NCI-H446 (cell line): ENCODE results near the gene RFTN1.

Experiments used
- DNase-seq, 2 experiments: peaks; one replicate each; lab custom pipeline; 2025; lab: John Stamatoyannopoulos, UW

The RFTN1 gene

DNA sequence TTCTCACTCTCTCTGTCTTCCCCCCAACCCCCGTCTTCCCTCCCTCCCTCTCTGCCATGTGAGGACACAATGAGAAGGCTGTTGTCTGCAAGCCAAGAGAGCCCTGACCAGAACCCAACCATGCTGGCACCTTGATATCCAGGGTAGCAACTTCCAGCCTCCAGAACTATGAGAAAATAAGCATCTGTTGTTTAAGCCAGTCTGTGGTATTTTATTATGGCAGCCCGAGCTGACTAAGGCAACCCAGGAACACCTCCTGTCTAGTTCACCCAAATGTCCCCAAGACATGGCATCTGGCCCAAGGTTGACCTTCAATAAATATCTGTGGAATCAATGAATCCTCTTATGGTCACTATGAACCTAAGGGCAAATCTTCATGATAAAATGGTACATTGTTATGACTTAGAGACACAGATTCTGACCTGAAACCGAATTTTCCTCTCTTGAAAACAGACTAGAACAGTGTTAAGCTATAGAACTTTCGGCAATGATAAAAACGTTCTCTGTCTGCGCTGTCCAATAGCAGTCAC is 26.5 kb downstream of the RFTN1 start:
- DNase-seq = no peak

DNA sequence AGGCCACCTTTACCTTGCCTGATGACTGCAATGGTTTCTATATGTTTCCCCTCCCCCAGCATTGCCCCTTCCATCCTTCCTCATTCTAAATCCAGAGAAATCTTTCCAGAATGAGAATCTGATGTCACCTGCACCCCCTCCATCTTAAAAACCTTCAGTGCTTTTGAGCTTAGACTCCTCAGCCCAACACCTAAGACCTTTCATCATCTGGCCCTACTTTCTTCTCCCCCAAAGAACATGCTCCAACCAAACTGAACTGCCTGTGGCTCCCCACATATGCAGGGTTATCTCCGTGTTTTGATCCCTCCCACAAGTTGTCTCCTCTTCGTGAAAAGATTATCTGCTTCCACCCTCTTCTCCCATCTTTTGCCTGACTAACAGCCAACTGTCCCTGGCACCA is 27.3 kb downstream of the RFTN1 start:
- DNase-seq = no peak

DNA sequence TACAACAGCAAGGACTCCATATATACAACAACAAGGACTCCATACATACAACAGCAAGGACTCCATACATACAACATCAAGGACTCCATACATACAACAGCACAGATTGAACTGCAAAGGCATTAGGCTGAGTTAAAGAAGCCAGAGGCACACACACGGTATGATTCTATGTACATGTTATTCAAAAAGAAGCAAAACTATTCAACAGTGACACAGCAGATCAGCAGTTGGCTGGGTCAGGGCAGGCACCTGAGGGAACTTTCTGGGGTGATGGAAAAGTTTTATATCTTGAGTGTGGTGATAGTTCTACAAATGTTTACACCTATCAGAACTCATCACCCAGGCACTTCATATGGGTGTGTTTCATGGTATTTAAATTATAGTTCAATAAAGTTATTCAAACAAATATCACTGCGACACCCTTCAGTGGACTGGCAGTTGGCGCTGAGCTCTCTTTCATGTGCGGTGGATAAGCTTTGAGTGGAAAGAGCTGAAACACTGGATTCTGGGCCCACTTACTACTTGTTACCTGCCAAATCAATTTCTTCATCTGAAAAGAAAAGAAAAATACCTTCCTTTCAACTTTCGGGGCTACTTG is 28.0 kb downstream of the RFTN1 start:
- DNase-seq = no peak

DNA sequence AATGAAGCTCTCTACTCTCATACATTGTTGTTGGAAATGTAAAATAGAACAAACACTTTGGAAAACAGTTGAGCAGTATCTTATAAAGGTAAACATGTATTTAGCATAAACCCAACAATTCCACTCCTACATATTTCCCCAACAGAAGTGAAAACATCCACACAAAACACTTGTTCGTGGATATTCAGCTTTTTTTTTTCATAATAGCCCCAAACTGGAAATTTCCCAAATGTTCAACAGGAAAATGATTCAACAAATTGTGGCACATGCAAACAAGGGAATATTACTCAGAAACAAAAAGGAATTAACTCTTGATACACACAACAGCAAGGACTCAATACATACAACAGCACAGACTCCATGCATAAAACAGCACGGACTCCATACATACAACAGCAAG is 28.5 kb downstream of the RFTN1 start:
- no peak for DNase-seq

DNA sequence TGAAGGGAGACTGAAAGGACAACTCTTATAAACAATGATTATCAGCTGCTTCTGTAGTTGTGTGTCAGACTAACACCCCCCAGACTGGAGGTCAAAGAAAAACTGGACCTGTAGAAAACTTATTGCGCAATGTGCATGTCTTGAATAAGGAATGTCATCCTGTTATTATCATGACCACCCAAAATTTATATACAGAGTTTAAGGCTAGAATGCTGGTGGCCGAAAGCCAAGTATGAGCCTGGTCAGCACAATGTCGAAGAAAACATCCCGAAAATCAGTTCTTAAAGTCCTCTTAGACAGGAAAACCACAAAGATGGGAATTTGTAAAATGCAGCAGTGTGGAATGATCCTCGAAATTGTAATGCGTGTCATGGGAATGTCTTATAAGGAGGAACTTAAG is 29.3 kb downstream of the RFTN1 start:
- DNase-seq = no peak

DNA sequence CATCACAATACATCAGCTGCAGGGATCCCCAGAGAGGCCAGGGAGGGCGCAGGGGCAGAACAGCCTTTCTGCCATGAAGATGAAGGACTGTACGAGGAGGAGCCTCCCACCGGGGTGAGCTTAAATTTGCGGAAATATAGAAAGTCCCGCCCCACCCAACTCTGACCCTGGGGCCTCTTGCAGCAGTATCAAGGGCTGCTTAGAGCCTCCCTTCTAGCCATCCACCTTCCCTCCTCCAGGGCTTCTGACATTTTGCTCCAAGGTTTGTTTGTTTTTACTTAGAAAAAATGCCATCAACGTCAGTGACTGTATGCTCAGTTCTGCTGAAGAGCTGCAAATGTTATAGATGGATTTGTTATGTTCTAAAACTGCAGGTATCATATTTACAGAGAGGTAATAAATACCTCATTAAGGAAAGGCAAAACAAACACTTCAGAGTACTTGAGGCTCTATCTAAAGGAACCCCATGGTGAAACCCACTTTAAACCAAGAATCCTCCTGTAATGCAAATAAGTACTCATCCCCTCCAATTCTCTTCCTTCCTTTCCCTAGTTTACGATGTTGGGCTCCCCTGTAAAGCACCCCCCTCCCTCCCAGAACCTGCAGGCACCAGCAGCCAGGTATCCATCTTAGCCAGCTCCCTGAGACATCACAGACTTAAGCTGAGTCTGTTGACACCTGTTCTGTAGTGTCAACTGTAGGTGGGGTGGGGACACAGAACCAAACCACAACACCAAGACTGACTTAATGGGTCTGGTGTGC is 30.5 kb downstream of the RFTN1 start:
- no peak for DNase-seq

DNA sequence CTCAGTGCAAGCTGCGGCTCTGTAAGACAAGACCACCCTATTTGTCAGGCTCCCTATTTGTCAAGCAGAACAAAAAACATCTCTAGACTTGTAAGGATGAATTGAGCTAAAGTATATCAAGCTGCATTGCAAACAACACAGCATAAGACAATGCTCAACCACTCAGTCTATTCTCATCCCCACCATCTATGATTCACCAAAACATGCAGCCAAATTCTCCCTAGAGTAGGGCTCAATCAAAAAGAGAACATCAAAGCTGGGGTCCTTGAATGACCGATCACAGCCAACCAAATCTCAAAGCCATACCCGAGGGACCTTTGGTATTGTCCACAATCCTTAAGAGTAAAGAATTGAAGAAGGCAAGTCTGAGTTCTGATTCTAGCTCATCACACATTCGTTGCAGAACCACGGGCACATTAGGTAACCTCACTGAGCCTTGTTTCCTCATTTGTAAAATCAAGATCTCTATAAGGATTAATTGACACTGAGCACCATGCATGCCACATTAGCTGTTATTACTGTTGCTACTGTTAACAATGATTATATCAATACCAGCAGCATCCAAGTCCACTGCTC is 31.2 kb downstream of the RFTN1 start:
- no peak for DNase-seq

DNA sequence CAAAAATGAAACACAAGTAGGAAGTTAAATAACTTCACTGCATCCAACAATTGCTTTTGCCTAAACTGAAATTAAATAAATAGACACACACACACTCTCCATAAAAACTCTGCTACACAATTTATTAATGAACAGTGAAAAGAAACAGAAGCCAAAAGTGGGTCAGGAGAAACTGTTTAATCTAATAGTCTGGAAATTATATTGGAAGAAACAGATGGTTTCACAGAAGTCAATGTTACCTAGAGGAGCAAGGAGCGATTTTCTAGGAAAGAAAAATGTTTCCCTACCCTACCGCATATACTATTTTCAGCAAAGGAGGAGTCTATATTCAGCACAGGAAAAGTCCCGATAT is 32.0 kb downstream of the RFTN1 start:
- no peak for DNase-seq

DNA sequence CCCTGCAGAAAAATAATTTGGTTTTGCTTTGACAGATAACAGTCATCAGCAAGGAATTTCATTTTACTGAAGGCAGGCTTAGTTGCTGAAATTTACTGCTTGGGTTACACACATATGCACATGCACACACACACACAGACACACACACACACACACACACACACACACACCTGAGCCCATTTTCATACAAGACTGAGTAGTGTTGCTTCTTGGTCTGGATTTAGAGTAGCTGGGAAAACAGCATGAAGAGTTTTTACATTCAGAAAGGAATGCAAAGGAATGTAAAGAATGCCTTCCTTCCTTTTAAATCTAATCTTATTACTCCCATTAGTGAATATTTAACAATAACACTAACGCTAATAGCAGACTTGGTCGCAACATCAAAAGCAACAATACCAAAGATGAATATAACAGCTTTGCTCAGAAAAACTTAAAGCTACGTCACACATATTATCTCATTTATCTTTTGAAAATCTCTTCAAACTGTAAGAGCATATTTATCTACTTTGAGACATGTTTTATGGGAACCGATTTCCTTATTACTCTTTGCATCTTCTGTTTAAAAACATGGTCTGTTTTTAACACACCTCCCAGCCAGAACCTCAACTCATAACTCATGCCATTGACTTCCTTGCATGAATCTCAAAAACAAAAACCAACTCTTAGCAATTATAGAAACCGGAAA is 32.5 kb downstream of the RFTN1 start:
- no peak for DNase-seq

DNA sequence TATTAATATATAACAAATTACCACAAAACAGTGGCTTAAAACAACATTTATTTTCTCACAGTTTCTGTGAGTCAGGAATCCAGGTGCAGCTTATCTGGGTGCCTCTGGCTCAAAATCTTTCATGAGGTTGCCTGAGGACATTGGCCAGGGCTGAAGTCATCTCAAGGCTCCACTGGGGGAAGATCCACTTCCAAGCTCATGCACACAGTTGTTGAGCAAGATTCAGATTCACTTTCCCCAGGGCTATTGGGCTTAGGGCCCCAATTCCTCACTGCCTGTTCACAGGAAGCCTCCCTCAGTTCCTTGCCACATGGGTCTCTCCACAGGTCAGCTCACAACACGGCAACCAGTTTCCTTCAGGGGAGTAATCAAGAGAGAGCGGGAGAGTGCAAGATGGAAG is 35.0 kb downstream of the RFTN1 start:
- no peak for DNase-seq

DNA sequence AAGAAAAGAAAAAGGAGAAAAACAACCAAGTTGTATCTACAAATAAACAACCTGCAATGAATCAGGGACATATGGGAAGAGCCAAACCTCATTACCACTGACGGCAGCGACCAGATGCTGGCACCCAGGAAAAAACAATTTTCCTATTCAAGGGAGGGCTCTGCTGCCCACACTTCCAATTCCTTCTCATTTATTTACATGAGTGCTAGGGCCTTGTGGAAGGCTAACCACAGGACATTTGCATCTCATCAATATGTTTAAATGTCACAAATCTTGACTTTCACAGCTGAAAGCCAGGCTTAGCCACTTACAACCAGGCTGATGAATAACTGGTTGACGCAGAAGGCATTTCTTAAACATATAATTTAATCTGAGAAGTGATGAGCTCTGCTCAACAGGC is 36.0 kb downstream of the RFTN1 start:
- DNase-seq = no peak

DNA sequence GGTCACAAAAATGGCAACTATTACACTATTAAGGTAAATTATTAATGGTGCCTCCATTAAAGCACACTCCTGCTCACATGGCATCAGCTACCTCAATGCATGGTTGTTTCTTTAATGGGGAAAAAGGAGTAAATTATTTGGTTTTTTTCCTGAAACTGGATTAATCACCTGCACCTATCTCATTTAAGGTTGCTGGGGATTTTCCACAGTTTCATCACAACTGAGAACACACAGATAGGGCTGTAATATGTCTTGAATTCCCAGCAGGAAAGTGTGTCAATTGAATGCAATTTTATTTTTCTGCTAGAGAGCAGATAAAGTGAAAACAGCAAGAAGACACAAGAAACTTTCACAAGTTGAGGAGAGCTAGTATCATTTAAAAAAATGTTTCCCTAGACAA is 36.4 kb downstream of the RFTN1 start:
- DNase-seq = no peak

DNA sequence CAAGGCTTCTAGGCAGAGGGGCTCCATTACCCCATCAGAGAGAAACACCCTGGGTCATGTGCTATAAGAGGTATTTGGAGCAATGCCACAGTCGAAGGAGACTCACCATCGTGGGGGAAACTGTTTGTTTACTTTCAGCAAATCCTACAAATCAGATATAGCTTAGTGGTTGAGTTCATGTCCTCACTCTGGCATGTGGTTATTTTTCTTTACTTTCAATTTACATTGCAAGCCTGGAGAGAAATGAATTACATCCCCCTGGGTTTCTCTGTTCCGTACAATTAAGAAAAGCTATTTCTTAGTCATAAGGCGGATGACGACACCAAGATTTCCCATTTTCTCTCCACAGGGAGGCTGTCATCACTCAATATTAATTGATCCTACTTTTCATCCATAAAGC is 36.9 kb downstream of the RFTN1 start:
- DNase-seq = no peak

DNA sequence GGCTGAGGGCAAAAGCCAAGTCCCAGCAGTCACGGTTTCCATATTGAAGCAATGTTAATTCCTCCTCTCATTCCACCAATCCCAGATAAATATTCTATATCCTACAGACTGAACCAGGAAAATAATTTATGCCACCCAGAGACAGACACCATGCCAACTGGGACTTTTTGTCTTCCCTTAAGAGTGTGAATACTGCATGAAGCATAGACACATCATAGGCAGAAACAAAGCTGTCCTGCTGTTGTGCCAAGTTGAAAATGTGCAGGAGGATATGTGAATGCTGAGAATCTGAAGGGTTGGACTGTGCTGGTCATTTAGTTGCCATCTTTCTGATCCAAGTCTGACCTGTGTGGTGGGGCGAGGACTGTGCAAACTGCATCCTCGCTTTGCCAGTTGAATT is 37.7 kb downstream of the RFTN1 start:
- DNase-seq = no peak

DNA sequence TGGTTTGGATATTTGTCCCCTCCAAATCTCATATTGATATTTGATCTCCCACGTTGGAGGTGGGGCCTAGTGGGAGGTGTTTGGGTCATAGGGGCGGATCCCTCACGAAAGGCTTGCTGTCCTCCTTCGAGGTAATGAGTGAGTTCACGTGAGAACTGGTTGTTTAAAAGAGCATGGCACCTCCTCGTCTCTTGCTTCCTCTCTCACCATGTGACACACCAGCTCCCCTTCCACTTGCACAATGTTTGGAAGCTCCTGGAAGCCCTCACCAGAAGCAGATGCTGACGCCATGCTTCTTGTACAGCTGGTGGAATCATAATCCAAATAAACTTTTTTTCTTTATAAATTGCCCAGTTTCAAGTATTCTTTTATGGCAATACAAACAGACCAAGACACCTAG is 38.6 kb downstream of the RFTN1 start:
- no peak for DNase-seq

DNA sequence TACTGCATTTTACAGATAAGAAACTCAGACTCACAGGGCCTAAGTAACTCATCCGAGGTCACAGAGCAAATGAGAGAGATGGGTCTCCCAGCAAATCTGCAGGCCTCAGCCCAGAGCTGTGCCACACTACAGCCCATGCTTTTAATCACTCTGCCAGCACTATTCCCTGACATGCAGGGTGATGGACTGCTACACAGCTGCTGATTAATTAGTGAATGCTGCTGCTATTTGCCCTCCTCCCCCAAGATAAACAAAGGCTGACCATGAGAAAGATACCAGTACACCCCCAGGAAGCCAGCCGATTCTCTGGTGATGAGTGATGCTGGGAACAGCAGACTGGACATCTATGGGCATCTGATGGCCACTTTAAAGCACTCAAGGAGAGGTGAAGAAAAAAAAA is 39.3 kb downstream of the RFTN1 start:
- DNase-seq = no peak

DNA sequence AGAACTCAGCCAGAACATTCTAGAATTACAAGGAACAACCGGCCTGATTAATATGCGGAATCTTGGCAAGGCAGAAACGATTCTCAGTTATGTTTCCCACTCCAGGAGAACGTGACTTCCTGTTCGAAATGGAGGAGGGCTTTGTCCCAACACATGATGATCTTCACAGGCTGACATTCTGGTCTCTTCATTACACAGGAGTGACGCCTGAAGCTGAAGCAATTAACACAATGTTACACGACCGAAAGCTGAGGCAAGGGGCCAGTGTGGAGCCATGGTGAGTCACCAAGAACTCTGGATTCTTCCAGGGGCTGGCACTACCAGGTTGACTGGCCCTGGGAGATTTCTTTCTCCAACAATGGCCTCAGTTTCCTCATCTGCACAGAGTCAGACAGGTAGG is 40.9 kb downstream of the RFTN1 start:
- DNase-seq = no peak

DNA sequence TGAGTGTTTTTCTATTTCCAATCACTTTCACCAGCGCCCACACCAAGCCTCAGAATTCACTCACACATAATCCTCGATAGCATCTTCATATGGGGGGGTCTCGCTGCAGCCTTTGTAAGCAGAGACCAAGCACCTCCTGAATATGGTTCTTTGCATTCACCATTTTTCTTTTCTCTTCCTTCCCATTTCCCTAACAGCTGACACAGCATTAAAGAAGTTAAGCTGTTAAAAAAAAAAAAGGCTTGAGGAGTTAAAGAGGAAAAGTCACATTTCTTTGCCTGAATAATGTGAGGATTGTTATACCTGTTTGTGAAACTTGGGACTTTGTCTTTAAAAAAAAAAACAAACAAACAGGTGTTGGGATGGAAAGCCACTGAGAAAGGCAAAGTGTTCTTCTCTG is 41.6 kb downstream of the RFTN1 start:
- no peak for DNase-seq

DNA sequence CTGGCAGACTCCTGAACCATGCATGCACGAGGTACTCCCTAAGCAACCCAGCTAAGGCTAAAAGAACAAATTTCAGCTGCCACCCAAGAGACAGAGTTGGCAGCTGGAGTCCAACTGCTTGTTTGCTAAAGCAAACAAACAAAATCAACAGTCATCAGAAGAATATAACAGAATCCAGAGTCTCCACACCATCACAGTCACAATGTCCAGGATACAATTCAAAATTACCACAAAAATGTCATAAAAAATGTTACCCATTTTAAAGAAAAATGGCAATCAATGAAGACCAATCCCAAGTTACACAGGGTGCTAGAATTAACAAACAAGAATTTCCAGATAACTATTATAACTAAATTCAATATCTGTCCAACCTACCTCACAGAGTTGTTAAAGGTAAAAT is 42.9 kb downstream of the RFTN1 start:
- no peak for DNase-seq

DNA sequence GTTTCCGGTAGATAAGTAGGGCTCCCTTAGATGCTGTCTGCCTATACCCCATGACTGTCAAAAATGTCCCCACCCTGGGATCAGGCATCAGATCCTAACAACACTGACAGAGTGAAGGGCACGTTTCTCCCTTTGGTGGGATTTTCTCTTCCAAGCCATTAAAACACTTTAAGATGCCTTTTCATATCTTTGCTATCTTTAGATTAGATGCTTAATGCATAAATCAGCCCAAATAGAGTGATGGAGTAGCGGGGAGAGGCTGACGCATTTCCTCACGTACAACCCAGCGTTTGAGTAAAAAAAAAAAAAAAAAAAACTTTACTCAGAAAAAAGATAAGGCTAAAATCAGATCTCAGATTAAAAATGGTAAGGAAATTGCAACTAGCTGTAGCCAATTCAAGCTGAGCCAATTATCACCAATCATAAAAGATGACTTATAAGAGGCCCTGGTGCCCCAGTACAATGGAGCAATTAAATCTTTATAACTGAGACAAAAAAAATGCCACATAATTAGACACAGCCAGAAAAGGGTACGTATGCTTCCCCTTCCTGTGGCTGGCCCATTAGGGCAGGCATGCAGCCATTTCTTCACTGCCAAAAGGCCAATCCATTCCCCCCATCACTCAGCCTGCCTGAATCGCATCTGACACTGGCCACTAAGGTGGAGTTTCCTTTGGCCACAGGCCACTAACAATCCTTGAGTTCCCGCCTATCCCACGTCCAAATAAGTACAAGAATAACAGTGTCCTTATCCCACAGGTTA is 45.0 kb downstream of the RFTN1 start:
- DNase-seq = no peak

DNA sequence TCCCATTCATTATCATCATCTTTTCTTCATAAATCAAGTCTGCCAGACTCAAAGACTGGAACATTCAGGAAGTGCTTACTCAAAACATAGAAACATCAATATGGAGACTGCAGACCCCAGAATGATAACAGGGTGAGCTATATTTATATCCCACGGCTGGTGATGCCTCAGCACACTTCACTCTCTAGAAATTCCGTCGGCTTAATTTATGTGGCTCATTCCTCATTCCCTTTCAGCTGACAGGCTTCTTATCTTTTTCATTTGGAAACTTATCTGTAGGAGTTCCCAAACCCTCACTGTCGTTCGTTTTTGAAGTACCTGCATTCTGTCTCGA is 45.5 kb downstream of the RFTN1 start:
- no peak for DNase-seq

DNA sequence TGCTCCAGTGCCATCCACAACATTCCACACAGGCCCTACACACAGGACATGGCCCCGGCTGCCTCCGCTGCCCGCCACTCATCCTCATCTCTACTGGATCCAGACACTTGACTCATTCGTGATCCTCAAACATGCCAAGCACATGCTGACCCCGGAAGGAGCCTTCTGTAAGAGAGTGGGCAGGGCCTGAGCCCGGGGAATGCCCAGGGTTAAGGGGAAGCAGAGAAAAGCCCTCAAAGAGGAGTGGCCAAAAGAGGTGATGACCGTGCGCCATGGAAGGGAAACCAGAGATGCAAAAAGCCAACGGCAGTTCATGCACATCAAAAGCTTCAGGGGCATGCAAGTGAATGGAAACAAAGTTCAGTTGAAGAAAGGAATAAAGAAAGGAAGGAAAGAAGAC is 46.1 kb downstream of the RFTN1 start:
- no peak for DNase-seq
